Measurements from ENCODE around the gene PJA1.

DNA sequence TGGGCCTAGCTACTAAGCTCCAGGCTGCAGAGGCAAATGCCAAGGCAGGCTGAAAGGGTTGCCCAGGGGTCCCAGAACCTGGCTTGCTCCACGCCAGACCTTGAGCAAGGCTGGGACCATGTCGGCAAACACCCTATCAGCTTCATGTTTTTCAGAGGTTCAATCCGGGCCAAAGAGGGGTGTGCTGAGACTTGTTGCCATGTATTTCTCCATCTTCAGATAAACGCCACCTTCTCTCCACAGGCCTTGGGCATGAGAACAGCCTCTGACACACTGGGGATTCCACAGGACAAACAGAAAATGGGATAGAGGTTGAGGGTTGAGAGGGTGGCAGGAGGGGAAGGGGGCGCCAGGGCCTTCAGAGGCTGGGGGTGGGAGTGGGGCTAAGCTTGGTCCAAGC is 8.6 kb downstream of the PJA1 start:
- no peak for TF ChIP-seq NFIC (IDR thresholded peaks at IDR 0.05)
- TF ChIP-seq, protein P1, sequence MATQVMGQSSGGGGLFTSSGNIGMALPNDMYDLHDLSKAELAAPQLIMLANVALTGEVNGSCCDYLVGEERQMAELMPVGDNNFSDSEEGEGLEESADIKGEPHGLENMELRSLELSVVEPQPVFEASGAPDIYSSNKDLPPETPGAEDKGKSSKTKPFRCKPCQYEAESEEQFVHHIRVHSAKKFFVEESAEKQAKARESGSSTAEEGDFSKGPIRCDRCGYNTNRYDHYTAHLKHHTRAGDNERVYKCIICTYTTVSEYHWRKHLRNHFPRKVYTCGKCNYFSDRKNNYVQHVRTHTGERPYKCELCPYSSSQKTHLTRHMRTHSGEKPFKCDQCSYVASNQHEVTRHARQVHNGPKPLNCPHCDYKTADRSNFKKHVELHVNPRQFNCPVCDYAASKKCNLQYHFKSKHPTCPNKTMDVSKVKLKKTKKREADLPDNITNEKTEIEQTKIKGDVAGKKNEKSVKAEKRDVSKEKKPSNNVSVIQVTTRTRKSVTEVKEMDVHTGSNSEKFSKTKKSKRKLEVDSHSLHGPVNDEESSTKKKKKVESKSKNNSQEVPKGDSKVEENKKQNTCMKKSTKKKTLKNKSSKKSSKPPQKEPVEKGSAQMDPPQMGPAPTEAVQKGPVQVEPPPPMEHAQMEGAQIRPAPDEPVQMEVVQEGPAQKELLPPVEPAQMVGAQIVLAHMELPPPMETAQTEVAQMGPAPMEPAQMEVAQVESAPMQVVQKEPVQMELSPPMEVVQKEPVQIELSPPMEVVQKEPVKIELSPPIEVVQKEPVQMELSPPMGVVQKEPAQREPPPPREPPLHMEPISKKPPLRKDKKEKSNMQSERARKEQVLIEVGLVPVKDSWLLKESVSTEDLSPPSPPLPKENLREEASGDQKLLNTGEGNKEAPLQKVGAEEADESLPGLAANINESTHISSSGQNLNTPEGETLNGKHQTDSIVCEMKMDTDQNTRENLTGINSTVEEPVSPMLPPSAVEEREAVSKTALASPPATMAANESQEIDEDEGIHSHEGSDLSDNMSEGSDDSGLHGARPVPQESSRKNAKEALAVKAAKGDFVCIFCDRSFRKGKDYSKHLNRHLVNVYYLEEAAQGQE (IDR thresholded peaks at IDR 0.05; ENCODE audit: low read depth): no peak
- TF ChIP-seq, protein P2, sequence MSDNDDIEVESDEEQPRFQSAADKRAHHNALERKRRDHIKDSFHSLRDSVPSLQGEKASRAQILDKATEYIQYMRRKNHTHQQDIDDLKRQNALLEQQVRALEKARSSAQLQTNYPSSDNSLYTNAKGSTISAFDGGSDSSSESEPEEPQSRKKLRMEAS (IDR thresholded peaks at IDR 0.05): no peak
- TF ChIP-seq CEBPB (IDR thresholded peaks at IDR 0.05): no peak
- TF ChIP-seq TEAD4 (IDR thresholded peaks at IDR 0.05): no peak
- no peak for TF ChIP-seq RAD21 (IDR thresholded peaks at IDR 0.05; ENCODE audit: low read depth)
- no peak for TF ChIP-seq TCF12 (IDR thresholded peaks at IDR 0.05; ENCODE audit: low read depth)
- TF ChIP-seq, protein P3, sequence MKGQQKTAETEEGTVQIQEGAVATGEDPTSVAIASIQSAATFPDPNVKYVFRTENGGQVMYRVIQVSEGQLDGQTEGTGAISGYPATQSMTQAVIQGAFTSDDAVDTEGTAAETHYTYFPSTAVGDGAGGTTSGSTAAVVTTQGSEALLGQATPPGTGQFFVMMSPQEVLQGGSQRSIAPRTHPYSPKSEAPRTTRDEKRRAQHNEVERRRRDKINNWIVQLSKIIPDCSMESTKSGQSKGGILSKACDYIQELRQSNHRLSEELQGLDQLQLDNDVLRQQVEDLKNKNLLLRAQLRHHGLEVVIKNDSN (IDR thresholded peaks at IDR 0.05): no peak
- no peak for TF ChIP-seq TAF1 (IDR thresholded peaks at IDR 0.05; ENCODE audit: low read depth)
